Erythroblast (primary cell): Measurements from ENCODE around the gene NMNAT2.

ENCODE experiments used
- GATA1 ChIP-seq: IDR thresholded peaks from 2 replicates; pipeline ENCODE4 v1.6.1; 2011; ENCODE audit warnings: low read depth, mild to moderate bottlenecking, control low read depth, low read length, moderate library complexity
- POLR2A ChIP-seq: IDR thresholded peaks from 2 replicates; pipeline ENCODE4 v1.6.1; 2011; ENCODE audit warnings: mild to moderate bottlenecking, low read length

DNA sequence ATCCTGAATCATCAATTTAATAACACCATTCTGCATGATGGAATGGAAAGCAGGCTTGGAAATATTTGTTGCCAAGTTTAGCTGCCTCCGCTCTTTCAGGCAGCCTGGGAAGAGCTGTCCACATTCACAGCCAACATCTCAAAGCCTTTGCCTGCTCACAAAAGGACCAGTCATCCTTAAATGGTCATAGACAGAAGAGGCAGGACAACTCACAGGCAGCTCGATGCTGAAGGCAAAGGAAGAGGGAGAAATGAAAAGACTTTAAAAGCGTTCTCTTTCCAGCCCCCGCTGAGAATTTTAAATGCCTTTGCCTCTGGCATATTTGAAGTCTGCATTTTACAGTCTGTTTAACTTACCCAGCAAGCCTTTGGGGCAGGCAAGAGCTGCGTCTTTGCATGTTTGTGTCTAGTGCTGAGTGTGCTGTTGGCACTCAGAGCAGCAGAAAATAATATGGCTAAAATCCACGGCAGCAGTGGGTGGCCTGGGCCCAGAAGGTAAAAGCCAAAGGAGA, 68.9 kb downstream of the NMNAT2 start:
- TF ChIP-seq POLR2A = no peak
- no peak for TF ChIP-seq GATA1
